ENCODE measurements around the gene NKD1.
"Not testable (repeated sequence)": the region's sequence is repeated elsewhere in the genome, so short reads cannot be mapped to it uniquely, and the experiment has no call there.

The NKD1 gene, protein sequence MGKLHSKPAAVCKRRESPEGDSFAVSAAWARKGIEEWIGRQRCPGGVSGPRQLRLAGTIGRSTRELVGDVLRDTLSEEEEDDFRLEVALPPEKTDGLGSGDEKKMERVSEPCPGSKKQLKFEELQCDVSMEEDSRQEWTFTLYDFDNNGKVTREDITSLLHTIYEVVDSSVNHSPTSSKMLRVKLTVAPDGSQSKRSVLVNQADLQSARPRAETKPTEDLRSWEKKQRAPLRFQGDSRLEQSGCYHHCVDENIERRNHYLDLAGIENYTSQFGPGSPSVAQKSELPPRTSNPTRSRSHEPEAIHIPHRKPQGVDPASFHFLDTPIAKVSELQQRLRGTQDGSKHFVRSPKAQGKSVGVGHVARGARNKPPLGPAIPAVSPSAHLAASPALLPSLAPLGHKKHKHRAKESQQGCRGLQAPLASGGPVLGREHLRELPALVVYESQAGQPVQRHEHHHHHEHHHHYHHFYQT

DNA sequence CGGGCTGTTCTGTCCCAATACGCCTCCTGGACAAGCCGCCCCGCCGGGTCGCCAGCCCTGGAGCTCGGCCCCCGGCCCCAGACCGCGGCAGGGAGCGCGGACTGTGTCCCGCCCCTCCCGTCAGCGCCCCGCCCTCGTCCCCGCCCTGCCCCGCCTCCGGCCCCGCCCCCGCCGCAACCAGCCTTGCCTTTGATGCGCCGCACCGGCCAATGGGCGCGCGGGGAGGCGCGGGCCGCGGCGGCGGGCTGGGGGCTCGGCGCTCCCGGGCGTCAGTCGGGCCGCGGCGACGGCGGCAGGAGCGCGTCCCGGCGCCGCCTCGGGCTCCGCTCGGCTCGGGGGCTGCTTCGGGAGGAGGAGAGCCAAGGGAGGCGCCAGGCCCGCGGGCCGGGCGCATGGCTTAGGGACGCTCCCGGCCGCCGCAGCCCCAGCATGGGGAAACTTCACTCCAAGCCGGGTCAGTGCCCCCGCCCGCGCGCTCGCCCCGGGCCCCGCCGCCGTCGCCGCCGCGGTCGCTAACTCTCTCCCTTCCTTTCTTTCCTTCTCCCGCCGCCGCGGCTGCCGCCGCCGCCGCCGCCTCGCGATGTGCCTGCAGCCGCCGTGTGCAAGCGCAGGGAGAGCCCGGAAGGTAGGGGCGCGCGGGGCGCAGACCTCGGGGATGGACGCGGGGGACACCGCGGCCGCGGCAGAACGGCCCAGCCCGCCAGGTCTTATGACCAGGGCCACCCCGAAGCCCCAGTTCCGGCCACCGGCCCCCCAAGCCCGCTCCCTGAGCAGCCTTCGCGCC, at the start of gene NKD1:
Gene NKD1 (plus strand): TSS at position 272 of the 784 bp plus-strand sequence. CDS start 158 bp downstream, at position 430.
- DNase-seq = peak in 50 of 58 donors; percentile 10 to 85 (median 62)

DNA sequence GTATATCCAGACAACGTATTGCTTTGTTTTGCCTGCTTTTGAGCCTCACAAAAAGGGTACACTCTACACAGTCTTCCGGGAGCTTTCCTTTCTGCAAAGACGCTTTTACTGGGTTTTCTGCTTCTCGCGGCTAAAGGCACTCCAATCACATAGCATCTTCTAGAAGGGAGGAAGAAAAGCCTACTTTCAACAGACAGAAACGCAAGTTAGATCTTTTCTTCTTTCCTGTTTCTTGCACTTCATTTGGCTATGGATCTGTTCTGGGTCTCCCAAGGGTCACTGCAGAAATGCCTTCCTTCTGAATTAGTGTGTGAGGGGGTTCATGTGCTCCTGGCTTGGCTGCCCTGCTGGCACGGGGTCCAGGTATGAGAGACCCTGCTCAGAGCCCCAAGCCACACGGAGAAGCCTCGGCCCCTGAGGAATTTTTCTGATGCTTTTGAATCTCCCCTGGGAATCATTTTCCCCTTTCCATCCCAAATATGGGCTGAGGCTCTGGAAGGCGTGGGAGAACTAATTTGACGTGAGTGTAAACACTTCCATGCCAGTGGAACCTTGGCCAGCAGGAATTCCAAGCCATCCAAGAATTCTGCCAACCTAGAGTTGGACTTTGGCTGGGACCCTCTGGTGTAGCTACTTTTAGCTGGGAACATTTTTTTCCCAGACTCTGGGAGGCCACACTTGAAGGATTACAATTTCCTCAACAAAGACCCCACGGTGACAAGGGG, 49.6 kb upstream of the NKD1 start:
- peak in 2 of 58 donors; percentile 7 to 9 for DNase-seq

DNA sequence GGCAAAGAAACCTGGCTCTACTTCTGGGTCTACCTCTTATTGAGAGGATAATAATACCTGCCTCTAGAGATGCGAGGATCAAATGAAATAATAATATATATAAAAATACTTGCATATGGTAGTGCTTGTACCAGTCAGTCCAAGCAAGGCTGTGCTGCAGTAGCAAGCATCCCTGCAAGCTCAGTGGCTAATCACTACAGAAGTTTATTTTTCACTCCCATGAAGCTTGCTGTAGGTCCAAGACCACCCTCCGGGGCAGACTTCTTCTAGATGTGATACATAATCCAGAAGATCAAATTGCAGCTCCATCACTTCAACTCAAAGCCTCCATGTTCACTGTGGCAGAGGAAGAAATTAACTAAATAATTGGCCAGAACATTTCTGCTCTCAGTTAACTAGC, 48.9 kb upstream of the NKD1 start:
- DNase-seq = no peak

DNA sequence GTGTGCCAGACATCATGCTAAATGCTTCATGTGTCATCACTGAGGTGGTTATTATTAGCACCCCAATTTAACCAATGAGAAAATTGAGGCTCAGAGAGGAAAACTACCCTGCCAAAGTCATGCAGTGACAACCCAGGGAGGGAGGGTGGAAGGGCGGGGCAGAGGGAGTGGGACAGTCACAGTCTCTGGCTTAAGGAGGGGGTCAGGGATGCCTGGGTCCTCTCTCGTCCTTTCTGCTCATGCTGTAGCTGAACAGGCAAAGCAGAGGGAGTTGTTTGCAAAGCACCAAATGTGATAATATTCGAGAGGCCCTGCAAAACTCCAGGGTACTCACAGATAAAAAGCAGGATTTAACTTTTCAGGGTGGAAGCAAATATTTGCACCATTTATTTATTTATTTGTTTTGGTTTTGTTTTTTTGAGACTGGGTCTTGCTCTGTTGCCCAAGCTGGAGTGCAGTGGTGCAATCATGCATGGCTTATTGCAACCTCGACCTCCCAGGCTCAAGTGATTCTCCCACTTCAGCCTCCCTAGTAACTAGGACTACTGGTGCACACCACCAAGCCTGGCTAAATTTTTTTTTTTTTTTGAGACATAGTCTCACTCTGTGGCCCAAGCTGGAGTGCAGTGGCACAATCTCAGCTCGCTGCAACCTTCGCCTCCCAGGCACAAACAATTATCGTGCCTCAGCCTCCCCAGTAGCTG, 47.9 kb upstream of the NKD1 start:
- no peak for DNase-seq

DNA sequence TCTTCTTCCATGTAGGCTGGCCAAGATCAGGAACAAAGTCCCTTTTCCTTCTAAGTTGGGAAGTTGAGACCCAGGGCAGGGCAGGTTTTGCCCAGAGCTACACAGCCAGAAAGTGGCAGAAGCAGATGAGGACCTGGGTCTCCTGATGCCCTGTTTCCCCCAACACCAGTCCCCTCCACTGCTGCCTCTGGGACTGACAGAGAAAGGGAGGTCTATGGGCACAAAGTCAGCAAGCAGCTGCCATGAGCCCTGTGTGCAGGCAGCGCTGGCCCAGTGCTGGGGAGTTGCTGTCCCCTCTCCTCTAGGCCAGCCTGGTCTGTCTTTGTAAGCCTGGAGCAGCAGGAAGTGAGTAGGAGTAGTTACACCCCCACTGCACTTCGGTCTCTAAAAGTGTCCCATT, 46.9 kb upstream of the NKD1 start:
- no peak for DNase-seq

DNA sequence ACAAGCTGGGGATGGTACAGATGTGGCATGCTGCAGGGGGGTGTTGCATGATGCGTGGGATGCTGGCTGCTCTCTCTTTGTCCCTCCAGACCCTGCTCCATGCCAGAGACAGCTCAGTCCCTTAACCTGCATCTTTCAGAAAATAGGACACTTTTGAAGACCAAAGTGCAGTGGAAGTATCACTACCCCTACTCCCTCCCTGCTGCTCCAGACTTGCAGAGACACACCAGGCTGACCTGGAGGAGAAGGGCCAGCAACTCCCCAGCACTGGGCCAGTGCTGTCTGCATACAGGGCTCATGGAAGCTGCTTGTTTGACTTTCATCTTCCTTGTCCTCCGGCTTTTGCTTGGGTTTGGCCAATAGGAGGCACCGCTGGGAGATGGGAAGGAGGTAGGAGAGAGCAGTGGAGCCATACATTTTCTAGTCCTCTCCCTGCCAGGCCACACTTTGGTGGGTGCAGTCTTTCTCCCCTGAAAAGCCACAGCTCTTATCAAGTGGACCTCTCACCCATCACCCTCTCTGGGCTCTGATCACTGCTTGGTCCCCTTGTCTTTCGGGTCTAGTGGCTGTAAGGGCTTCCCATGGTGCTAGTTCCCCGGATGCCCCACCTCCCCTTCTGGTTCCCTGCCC, 46.1 kb upstream of the NKD1 start:
- DNase-seq = no peak

DNA sequence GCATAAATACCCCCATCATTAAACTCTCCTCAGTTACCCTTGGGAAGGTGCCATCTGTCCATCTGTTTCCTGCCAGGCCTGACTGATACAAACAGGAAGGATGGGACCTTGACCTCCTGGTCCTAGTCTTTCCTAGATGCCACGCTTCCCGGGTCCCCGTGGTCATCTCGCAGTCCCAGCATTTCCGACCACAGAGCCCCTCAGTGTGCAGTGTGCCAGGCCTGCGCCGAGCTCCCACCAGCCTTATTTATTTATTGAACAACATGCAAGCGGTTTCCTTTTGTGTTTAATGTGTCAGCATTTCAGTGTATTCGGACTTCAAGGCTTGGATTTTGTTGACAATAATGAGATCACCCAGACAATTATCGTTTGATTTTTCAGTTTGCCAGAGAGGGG, 45.6 kb upstream of the NKD1 start:
- no peak for DNase-seq

DNA sequence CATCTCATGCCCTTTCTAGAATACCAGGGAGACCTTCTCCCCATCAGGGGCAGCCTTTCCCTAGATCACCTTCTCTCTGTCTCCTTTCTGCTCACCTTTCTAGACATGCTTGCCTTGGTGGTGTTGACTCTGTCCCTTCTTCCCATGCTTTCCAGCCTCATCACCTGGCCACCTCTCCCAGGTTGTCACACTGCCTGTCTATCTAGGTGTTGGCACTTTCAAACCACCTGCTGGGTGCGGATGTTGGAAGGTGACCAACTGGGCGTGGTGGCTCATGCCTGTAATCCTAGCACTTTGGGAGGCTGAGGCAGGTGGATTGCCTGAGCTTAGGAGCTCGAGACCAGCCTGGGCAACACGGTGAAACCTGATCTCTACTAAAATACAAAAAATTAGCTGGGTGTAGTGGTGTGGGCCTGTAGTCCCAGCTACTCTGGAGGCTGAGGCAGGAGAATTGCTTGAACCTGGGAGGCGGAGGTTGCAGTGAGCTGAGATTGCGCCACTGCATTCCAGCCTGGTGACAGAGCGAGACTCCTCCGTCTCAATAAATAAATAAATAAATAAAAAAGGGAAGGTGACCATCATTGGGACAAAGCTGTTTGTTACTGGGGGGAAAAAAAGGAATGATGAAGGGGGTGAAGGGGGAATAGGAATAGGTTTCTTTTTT, 44.2 kb upstream of the NKD1 start:
- not testable (repeated sequence) for DNase-seq

DNA sequence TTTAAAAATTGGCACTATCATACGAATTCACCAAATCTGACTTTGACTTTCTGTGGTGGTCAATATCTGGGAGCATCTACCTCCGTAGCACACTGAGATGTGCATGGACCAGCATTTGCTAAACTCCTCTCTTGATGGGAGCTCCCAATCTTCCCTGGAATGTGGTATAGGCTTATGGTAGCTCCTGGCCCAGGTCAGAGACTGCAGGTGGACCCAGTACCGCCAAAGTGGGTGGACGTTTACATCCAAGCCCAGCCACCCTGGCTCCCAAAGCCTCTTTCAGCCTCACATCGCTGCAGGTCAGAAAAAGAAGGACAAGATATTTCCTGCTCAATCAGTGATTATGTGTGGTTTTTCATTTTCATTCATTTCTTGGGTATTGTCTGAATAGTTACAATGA, 43.1 kb upstream of the NKD1 start:
- no peak for DNase-seq

DNA sequence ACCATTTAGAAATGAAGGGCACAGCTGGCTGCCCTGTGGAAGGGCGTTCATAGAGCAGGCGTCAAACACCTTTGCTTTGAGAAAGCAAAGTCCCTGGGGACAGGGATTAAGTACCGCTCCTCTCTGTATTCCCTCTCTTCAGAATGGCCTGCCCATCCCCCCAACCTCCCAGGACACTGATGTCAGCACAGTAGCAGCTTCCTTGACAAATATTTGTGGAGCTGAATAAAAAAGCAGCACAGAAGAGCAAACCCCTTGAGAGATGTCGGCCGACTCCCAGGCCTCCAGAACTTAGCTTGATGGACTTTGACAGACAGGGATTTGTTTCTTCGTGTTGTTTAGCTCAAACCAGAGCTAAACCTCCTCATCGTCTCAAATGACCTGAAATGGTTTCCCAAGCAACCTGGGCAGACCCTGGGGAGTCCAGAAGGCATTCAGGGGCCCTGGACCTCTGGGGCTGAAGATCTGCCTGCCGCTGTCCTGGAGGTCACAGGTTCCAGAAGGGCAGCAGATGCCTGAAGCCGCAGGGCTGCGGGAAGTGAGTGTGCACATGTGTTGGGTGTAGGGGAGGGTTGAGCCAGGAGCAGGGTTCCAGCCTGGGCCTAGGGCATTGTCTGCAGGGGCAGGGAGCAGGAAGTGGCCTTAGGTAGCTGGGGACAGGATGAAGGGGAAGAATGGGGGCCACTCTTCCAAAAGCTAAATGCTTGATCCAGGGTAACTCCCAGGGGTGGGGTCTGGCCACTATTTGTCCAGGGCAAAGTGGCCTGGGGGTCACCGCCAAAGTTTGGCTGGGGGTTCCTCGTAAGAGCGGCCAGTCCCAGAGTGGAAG, 42.3 kb upstream of the NKD1 start:
- no peak for DNase-seq

DNA sequence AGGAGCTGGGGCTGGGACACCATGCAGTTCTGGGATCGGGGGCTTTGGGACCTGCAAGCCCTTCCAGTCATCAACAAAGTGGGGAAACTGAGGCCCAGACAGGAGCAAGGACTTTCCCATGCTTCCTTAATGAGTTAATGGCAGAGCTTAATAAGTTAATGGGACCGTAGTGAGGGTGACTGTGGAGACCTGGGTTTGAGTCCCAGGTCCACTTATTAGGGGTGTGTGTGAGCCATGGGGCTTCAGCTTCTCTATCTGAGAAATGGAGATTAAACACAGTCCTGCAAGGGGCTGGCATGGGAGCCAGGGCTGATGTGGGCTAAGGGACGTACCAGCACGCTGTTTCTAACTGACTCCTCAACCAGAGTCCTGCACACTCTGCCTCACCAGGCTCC, 41.7 kb upstream of the NKD1 start:
- no peak for DNase-seq

DNA sequence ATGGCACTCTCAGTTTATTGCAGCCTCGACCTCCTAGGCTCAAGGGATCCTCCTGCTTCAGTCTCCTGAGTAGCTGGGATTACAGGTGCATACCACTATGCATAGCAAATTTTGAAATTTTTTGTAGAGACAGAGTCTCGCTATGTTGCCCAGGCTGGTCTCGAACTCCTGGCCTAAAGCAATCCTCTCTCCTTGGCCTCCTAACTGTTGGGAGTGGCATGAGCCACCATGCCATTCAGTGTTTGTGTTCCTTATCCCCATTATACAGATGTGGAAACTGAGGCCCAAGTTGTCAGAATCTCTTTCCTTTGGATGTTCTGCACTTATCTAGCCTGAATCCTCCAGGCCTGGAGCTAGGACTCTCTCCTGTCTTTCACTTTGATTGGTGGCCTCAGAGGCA, 40.8 kb upstream of the NKD1 start:
- DNase-seq = no peak

DNA sequence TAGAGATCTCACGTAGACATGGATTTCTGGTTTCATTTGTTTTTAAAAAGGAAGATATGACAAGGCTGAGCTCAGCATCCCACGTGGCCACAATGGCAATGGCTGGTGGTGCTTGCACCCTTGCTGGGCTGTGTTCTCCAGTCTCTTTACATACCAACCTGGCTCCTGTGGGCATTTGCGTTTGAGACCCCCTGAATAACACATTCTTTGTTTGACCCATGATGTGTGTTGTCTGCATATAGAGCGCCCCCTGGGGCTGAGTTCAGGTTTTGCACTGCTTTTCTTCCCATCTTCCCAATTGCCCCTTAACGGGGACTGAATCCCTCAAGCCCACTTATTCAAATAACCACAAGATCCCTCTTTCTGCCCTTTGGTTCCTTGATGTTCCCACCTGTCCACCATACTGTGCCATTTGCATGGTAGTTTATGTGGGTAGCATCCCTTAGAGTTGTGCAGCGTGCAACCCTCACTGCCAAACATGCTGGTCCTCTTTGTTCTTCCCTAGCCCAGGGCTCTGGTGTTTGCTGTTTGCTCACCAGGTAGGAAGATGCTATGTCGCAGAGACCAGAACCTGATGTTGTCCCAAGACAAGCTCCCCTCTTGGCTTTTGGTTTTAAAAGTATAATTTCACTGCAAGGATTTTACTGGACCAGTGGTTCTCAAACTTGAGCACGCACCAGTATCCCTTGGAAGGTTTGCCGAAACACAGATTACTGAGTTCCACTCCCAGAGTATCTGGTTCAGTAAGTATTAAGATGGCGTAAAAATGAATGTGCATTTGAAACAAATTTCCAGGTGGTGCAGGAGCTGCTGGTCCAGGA, 38.5 kb upstream of the NKD1 start:
- peak in 3 of 58 donors; percentile 8 to 14 (median 12) for DNase-seq

DNA sequence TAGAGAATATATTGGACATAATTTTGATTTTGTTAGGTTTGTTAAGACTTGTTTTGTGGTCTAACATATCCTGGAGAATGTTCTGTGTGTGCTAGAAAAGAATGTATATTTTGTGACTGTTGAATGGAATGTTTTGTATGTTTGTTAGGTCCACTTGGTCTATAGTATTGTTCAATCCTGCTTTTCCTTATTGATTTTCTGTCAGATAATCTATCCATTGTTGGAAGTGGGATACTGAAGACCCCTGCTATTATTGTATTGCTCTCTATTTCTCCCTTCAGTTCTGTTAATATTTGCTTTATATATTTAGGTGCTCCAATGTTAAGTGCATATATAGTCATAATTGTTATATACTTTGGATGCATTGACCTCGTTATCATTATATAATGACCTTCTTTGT, 33.0 kb upstream of the NKD1 start:
- no peak for DNase-seq

DNA sequence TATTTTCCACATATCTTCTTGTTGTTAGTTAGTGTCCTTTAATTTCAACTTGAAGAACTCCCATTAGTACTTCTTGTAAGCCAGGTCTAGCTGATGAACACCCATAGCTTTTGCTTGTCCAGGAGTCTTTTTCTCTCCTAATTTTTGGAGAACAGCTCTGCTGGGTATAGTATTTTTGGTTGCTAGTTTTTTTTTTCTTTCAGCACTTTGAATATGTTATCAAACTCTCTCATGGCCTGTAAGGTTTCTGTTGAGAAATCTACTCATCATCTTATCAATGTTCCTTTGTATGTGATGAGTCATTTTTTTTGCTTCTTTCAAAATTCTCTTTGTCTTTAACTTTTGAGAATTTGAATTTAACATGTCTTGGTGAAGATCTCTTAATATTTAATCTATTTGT, 31.8 kb upstream of the NKD1 start:
- DNase-seq = no peak

DNA sequence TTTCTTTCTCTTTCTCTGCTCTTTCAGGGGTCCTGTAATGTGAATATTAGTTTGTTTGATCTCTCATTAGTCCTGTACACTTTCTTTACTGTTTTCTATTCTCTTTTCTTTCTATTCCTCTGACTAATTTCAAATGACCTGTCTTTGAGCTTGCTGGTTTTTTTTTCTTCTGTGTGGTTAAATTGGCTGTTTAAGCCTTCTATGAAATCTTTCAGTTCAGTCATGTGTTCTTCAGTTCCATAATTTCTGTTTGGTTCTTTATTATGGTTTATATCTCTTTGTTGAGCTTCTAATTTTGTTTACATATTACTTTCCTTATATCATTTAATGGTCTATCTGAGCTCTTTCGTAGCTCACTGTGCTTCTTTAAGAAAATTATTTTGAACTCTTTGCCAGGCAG, 31.3 kb upstream of the NKD1 start:
- no peak for DNase-seq

DNA sequence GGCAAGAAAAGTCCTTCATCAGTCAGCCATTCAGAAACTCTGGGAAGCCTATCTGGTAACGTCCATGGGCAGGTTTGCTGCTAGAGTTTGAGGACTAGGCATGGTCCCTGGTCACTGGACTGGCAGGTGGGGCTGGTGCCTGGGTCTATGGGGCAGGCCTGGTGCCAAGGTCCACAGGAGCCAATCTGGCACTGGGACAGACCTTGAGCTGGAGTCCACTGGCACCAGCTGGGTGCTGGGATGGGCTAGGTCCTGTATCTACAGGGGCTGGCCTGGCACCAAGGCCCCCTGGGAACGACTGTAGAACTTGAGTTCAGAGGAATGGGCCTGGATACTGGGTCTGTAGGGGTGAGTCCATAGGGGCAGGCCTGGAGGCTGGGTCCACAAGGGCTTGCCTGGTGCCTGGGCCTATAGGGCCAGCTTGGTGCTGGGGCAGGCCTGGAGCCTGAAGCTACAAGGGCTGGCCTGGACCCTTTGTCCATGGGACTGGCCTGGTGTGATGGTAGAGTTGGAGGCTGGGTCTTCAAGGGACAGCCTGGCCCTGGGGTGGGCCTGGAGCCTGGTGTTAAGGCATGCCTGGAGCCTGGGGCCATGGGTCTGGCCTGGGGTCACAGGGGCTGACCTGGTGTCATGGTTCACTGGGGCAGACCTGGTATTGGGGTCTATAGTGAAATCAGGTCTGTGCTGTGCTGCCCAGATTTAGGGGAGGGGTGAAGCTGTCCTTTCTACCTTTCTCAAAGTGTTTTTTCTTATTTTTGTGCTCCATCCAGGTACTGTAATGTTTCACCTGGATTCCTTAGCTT, 30.5 kb upstream of the NKD1 start:
- DNase-seq = no peak

Measured in anterior cingulate cortex (tissue), 58 donors.